DOHH2 (cell line): Measurements from ENCODE around the gene PDZRN3.

Source experiments
- EZH2phosphoT487 ChIP-seq: fragments of 200-600 bp; sonication (generic); IDR thresholded peaks from 2 replicates; pipeline ENCODE4 v1.6.1; 2017; ENCODE audit warnings: borderline replicate concordance, mild to moderate bottlenecking, antibody characterized with exemption, low read length, moderate library complexity, mixed read lengths
- TF ChIP-seq, protein P1 (sequence below): fragments of 200-600 bp; sonication (generic); IDR thresholded peaks from one replicate; pipeline ENCODE4 v1.5.1; 2014; ENCODE audit warnings: antibody characterized with exemption, mild to moderate bottlenecking, low read depth, low read length; ENCODE audit not compliant: poor library complexity, severe bottlenecking

DNA sequence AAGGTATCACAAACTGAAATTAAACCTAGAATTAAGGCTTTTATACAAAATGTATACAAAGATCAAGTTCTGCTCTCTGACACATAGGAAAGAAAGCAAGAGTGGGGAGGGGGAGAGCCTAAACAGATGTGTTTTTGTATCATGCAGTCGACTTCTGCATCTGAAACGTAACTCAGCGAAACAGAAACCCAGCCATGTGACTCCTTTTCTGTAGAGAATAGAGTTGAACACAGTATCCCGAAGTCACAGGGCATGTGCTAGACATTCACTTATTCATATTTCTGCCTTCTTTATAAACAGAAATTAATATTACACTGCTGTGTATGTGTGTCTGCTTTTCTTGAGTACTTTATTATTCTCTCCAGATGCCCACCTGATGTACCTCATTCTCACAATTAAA is 121.0 kb downstream of the PDZRN3 start:
- TF ChIP-seq, protein P1, sequence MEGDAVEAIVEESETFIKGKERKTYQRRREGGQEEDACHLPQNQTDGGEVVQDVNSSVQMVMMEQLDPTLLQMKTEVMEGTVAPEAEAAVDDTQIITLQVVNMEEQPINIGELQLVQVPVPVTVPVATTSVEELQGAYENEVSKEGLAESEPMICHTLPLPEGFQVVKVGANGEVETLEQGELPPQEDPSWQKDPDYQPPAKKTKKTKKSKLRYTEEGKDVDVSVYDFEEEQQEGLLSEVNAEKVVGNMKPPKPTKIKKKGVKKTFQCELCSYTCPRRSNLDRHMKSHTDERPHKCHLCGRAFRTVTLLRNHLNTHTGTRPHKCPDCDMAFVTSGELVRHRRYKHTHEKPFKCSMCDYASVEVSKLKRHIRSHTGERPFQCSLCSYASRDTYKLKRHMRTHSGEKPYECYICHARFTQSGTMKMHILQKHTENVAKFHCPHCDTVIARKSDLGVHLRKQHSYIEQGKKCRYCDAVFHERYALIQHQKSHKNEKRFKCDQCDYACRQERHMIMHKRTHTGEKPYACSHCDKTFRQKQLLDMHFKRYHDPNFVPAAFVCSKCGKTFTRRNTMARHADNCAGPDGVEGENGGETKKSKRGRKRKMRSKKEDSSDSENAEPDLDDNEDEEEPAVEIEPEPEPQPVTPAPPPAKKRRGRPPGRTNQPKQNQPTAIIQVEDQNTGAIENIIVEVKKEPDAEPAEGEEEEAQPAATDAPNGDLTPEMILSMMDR, result no peak
- TF ChIP-seq EZH2phosphoT487, result no peak
